Astrocyte of the cerebellum (primary cell): Measurements from ENCODE around the gene SLC22A4.

Source experiments
- DNase-seq: peaks from one replicate; pipeline ENCODE4 v3.0.0-alpha.2; 2011; ENCODE audit warnings: low read depth
- H3K4me3 ChIP-seq: 2 replicates; pipeline ENCODE4 v1.5.1; 2011; ENCODE audit warnings: mild to moderate bottlenecking, low read depth, low read length, moderate library complexity
- CTCF ChIP-seq: IDR thresholded peaks from 2 replicates; pipeline ENCODE4 v1.5.1; 2012; ENCODE audit warnings: low read length, low read depth, moderate library complexity, mild to moderate bottlenecking; ENCODE audit errors: missing control alignments
- in situ Hi-C: cut with HindIII; loops from 2 replicates; pipeline ENCODE4 v1.10.0; 2017; ENCODE audit warnings: low sequenced_read_pairs

Gene SLC22A4

GRCh38 chr5:132372127-132372526 is 77.9 kb downstream of the SLC22A4 start:
- in situ Hi-C loops: no loop called here
- H3K4me3 ChIP-seq: no peak overlapping the region
- TF ChIP-seq CTCF: no peak
- no peak for DNase-seq

- in situ Hi-C loops: no loop called here
- TF ChIP-seq CTCF: no peak
- DNase-seq: no peak
- no peak overlapping the region for H3K4me3 ChIP-seq
These were observed 78.3 kb downstream of the SLC22A4 start for GRCh38 chr5:132372542-132372941.

GRCh38 chr5:132375957-132376356 is 81.8 kb downstream of the SLC22A4 start:
- in situ Hi-C loops: no loop called here
- DNase-seq: no peak
- no peak for TF ChIP-seq CTCF
- no peak overlapping the region for H3K4me3 ChIP-seq

GRCh38 chr5:132376694-132377641 is 82.8 kb downstream of the SLC22A4 start:
- no peak for DNase-seq
- no peak for TF ChIP-seq CTCF
- in situ Hi-C loops: no loop called here
- H3K4me3 ChIP-seq: no peak overlapping the region

GRCh38 chr5:132377738-132378137 is 83.5 kb downstream of the SLC22A4 start:
- no peak overlapping the region for H3K4me3 ChIP-seq
- no peak for DNase-seq
- TF ChIP-seq CTCF: no peak
- in situ Hi-C loops: no loop called here

GRCh38 chr5:132378580-132378979 is 84.4 kb downstream of the SLC22A4 start:
- no peak for DNase-seq

More at GRCh38 chr5:132378580-132378979, 84.4 kb downstream of the SLC22A4 start:
- no peak overlapping the region for H3K4me3 ChIP-seq
- TF ChIP-seq CTCF: no peak
- in situ Hi-C loops: no loop called here
